Stimulated activated CD4-positive, alpha-beta T cell treated with anti-CD3 and anti-CD28 coated beads, TNF-alpha, amount 100 ng/mL, for 4 hours (primary cell): ENCODE results near the gene CD247.

Experiments used
- DNase-seq, 3 experiments: peaks; one replicate each; pipeline ENCODE4 v3.0.0-alpha.2; 2020; ENCODE audit warnings: low read depth in 3 of 3

The CD247 gene

DNA sequence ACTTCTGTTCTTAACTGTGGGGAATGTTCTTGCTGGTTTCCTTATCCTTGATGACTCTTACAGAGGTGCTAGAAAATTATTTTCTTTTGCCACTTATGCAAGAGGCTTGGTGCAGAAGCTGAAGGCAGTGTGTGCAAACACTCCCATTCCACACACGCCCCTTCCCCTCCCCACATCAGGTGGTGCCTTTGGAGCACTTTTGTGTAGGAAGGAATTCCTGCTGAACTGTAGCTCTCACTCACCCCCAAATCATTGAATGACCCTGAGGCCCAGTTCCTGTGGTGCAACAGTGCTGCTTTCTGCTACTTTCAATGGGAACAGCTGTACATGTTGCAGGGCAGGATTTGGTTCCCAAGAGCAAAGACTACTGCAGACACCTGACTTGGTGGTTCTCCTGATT, 101.8 kb downstream of the CD247 start:
- DNase-seq: no peak

DNA sequence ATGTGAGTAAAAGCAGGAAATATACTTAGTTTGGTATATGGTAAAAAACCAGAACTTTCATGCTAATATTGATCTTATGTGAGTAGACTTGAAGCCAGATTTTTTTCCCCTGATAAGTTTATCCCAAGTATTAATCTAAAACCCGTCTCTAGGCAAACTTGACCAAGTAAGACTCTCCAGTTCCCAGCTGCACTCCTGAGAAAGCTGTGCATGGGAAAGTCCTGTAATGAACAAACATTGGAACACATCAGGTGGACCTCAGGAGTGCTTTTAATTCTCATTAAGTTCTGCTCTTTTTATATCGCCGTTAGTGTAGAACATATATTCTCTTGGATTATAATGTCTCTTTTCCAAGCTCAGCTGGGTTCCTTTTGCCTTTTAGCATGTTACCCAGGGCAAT, 105.0 kb downstream of the CD247 start:
- DNase-seq: no peak

DNA sequence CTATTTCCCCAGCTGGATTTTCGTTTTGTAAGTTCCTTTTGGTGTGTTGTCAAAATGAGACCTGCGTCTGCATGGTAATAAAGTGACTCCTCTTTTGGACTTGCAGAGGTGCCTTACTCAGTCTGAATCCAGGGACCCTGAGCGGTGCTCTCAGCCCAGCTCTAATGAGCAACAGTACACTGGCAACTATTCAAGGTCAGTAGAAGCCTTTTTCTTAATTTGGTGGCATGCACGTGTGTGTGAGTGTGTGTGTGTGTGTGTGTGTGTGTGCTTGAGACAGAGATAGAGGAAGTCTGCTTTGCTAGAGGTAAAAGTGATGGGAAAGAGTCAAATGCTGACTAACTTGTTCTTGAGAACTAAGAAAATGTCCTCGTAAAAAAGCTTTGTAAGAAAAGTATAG, 105.4 kb downstream of the CD247 start:
- no peak for DNase-seq

DNA sequence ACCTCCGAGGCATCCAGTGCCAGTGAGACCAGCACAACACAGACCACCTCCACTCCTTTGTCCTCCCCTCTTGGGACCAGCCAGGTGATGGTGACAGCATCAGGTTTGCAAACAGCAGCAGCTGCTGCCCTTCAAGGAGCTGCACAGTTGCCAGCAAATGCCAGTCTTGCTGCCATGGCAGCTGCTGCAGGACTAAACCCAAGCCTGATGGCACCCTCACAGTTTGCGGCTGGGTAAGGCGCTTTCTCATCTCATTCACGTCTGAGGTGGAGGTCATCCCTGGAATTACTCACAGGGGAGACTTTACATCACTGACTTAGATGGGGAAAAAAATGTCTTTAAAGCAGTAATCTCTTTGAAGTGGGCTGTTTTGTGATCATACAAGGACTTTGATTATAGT, 106.3 kb downstream of the CD247 start:
- DNase-seq: no peak

DNA sequence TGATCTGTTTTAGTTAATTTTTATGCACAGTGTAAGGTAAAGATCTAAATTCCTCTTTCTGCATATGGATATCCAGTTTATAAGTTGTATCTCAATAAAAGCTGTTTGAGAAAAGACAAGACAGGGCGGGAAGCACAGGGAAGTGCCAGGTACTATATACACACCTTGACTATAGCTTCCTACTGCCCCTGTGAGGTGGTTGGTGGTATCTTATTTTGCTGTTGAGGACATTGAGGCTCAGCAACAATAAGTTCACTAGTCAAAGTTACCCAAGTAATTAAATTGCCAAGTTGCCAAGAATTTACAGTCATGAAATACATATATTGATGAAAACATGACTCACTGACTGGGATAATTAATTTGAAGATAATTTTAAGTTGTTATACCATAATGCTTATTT, 109.1 kb downstream of the CD247 start:
- DNase-seq: no peak

DNA sequence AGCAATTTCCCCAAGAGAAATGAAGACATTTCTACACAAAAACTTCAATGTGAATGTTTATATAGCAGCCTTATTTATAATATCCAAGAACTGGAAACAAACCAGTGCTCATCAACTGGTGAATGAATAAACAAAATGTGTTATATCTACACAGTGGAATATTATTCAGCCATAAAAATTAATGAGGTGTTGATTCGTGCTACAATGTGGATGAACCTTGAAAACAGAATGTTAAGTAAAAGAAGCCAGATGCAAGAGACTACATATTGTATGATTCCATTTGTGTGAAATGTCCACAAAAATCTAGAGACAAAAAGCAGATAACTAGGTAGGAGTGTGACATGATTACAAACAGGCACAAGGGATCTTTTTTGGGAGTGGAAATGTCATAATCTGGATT, 110.0 kb downstream of the CD247 start:
- DNase-seq: no peak

DNA sequence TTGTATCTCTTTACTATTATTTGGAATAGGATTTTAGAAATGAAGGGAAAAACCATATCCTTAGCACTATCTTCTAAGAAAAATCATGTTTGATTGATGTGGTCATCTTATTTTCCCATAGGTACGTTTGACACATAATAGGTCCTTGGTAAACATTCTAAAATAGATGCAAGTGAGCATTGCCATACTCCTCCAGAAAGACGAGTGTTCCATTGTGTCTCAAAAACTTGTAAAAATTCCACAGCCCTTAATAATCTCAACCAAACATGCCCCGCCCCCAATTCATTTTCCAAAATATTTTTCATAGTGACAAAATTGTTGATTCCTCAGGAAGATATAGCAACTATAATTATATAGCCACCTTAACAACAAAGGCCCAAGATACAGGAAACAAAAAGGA, 113.4 kb downstream of the CD247 start:
- DNase-seq: no peak

DNA sequence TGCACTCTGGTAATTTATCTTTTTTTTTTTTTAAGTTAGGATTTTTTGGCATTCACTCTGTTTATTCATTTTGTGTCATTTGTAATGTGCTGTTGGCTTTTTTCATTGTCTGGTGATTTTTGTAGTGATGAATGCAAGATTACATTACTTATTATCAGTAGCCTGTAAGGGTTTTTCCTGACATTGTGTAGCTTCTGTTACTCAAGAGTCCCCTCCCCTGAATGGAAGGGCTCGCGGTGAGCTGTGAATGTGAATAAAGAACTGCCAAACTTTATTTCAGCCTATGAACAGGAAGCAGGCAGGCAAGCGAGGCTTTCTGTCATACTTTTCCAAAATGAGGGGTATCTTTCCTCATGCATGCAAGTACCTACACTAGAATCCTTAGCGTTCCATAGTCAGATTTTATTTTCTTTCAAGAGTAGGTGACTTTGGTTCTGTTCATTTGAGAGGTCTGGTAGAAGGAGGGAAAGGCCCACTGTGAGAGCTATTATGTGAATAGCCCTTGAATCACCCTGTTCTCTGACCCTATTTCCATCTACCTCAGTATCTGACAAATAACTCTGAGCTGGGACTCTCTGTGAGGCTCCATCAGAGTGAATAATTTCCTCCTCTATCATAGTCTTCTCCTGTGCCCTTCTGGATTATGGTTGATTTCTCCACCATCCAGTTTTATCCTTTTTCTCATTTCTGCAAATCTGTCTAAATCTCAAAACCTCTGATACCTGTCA, 114.0 kb downstream of the CD247 start:
- DNase-seq: no peak

DNA sequence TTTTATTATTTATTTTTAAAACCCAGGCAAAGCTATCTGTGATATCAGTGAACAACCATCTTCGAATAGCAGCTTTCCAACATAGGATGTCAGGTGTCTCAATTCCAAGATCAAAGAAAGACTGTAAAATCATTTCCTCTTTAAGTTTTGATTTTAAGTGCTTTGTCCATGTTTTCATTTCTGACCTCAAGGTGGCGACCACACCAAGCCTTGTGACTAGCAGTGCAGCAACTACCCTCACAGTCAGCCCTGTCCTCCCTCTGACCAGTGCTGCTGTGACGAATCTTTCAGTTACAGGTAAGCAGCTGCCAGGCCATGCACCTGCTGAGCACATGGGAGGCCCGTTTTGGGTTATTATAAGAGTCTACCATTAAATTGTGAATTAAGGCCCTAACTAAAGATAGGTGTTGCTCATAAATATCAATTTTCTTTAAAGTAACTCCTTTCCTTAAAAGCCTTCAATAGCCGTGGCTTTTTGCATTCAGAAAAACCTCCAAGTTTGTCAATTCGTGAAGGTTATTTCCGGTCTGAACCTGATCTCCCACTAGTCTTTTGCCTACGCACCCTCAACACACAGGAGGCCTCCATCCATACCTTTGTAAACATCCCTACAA, 117.0 kb downstream of the CD247 start:
- DNase-seq: peak; percentile 8 to 22 (median 10)

DNA sequence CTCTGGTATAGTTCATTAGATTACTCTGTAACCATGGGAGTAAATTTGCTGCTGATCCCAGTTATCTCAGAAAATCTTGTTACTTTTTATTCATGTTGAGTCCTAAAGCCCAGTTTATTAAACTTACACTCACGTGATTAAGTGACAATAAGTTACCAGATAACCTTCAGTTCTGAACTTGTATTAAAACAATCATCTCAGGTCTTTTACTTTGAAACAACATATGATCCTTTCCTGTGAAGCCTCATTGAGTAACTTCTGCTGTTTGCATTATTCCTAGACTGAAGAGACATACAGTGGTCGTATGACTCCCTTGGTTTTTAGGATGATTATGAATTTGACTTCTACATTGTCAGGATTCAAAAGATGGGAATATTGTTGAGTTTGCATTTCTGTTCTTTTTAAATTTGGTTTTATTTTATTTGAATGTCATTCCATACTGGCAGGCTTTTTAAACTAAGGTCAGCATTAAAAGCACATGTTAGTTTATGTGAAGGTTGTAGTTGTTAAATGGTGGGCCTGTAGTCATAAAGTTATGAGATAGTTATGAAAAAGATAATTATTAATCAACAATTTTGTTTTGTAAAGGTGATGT, 117.9 kb downstream of the CD247 start:
- DNase-seq: no peak

DNA sequence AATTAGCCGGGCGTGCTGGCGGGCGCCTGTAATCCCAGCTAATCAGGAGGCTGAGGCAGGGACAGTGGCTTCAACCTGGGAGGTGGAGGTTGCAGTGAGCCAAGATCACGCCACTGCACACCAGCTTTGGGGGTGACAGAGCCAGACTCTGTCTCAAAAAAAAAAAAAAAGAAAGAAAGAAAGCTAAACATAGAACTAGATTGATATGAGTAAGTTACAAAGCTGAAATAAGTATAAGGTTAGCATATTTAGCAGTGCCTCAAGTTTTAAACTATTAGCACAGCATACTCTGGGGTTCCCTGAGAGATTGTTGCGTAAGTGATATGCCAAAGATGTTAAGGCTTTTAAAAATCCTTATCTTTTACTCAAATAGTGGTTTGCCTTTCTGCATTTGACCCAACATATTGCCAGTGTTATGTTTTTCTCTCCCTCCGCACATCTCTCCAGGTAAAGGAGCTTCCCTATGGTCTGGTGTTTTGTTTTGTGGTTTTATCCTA, 126.1 kb downstream of the CD247 start:
- no peak for DNase-seq

DNA sequence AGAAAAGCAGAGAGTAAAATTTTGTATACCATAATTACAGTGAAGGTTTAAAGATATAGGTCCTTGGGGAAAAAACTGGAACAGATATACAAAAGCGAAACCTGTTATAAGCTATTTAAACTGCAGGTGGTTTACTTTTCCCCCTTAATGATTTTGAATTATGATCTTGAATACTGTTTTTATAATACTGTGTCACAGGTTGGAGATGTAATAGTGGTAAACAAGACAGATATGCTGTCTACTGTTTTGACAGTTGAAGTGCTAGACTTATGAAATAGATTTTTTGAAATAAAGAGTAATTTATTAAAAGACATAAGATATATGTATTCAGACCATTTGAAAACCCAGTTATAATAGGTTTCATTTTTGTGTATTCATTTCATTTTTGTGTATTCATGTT, 129.4 kb downstream of the CD247 start:
- no peak for DNase-seq

DNA sequence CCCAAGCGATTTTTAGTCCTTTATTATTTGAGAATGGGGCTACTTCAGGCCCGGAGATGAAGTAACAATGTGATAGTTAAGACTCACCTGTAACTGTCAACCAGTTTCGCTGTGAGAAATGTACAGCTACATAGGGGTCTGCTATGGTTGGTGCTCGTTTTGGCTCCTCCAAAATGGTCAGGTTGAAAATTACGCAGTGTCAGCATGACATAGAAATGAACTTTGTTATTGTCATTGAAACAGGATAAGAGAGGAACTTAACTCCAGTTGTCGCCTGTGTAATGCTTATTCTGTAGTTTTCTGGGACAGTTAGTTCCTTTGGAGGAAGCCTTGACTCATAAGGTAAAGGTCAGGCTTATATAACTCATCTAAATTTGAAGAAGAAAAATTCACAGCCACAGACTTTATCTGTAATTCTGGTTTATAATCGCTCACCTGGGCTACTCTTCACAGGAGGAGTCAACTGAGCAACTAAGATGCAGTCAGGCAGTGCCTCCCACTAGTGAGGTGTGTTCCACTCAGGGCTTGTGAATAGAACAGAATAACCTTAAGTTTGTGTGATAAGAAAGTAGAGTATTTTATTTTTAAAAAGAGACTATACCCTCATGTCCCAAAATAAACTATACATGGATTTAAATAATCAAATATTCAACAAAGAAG, 130.9 kb downstream of the CD247 start:
- no peak for DNase-seq
